ENCODE measurements around the gene ZNF536. TPM values are rescaled to one million over a fixed set of nuclear protein-coding genes. Genes with fewer than 3 reads are reported as not detected.
A peak's percentile ranks its signal among the peaks of the same experiment; 100 is the strongest.

ZNF536 gene
- total and polyA plus RNA-seq, 12 donors: 0.22 to 10.7 (median 3.7) TPM

DNA sequence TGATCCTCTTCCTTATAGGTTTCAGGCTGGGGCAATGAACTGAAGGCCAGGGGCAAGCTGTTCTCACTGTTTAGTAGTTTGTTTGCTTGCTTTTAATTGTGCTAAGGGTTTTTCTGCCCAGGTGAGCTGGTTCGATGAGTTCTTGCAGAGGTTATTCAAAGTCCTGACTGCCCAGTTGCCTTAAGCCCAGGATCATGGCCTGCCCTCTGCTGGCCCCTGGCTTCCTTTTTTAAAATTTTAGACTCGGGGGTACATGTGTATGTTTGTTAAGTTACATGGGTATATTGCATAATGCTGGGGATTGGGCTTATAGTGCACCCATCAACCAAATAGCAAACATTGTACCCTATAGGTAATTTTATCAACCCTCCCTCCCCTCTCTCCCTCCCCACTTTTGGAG, 65.7 kb downstream of the ZNF536 start:
- TF ChIP-seq, protein P1, sequence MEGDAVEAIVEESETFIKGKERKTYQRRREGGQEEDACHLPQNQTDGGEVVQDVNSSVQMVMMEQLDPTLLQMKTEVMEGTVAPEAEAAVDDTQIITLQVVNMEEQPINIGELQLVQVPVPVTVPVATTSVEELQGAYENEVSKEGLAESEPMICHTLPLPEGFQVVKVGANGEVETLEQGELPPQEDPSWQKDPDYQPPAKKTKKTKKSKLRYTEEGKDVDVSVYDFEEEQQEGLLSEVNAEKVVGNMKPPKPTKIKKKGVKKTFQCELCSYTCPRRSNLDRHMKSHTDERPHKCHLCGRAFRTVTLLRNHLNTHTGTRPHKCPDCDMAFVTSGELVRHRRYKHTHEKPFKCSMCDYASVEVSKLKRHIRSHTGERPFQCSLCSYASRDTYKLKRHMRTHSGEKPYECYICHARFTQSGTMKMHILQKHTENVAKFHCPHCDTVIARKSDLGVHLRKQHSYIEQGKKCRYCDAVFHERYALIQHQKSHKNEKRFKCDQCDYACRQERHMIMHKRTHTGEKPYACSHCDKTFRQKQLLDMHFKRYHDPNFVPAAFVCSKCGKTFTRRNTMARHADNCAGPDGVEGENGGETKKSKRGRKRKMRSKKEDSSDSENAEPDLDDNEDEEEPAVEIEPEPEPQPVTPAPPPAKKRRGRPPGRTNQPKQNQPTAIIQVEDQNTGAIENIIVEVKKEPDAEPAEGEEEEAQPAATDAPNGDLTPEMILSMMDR (IDR thresholded peaks at IDR 0.05): no peak
- Histone ChIP-seq H3K27me3 (peaks cover 0 to 18% (median 0%) of the 10 kb centered on the region in 7 donors), H3K9me3 (no peaks in the 10 kb centered on the region), H3K4me3 (no peak overlapping the region), H3K36me3 (no peaks in the 10 kb centered on the region), H3K27ac (no peak overlapping the region), H3K4me1 (peaks cover 0 to 4% (median 0%) of the 10 kb centered on the region in 9 donors)
- ATAC-seq (no peak), DNase-seq (no peak)
- 56 to 67% methylated on average over 2 of the region's 2 CpGs for WGBS, 2 donors
- intact Hi-C loops (cut with DNase I): no loop called here

DNA sequence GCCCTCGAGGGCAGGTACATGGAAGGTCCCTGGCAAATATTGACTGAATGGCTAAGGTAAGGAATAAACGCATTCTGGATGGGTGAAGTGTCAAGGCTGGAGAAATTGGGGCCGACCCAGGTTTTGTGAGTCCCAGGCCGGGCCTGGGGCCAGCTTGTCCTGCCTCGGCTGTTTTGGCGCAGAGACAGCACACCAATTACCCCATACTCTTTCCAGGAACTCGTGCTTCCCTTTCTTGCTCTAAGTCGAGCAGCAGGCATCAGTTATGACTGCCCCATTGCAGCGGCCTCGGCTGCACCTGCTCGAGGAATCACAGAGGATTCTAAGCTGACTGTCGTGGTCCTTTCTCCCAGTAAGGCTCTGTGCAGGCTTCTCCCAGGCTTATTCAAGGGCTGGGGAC, 67.1 kb downstream of the ZNF536 start:
- intact Hi-C loops (cut with DNase I): no loop called here
- Histone ChIP-seq H3K27ac (no peak overlapping the region), H3K9me3 (no peaks in the 10 kb centered on the region), H3K36me3 (no peaks in the 10 kb centered on the region), H3K27me3 (peaks cover 0 to 22% (median 0%) of the 10 kb centered on the region in 7 donors), H3K4me1 (peaks cover 0 to 4% (median 0%) of the 10 kb centered on the region in 9 donors), H3K4me3 (no peak overlapping the region)
- DNase-seq (no peak), ATAC-seq (no peak)
- WGBS, 2 donors: 65 to 77% methylated on average over 12 of the region's 12 CpGs
- TF ChIP-seq, protein P1 (IDR thresholded peaks at IDR 0.05): no peak

DNA sequence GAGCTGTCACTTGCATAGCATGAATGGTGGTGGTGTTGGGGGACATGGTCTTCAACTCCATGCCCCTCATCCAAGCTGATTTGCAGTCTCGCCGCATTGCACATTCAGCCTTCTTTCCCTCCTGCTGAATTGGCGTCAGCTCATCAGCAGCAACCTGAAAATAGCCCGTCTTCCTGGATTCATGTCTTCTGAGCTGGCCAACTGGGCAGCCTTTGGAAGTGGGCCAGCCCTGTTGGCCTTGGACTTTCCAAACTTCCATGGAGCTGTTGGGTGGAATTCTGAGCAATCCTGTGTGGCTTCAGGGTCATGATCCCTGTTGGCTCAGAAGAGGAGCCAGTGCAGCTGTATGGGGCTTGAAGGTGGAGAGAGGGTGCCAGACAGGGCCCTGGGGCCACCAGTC, 68.8 kb downstream of the ZNF536 start:
- TF ChIP-seq, protein P1 (IDR thresholded peaks at IDR 0.05): no peak

DNA sequence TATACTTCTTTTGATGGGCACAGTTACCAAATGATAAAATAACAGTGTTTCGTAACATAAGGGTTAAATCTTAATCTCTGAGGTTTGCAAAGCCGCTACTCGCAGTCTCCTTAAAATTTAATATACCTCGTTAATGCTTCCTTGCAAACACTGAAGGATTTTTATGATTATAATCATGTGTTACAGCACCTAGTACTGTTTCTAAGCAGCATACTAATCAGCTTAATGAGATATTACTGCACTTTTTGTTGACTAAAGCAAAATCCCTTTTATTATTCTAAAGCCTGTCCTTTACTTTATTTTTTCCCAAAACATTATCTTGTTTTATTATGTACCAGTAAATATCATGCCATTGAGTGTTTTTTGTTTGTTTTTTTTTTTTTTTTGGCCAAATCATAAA, 70.5 kb downstream of the ZNF536 start:
- Histone ChIP-seq H3K4me3 (no peak overlapping the region), H3K27ac (no peak overlapping the region), H3K27me3 (peaks cover 0 to 33% (median 0%) of the 10 kb centered on the region in 7 donors), H3K9me3 (no peaks in the 10 kb centered on the region), H3K36me3 (no peaks in the 10 kb centered on the region), H3K4me1 (peaks cover 0 to 4% (median 0%) of the 10 kb centered on the region in 9 donors)
- intact Hi-C loops (cut with DNase I): no loop called here
- DNase-seq: no peak
- TF ChIP-seq, protein P1 (IDR thresholded peaks at IDR 0.05): no peak
- ATAC-seq: no peak
- WGBS, 2 donors: 84 to 85% methylated on average over 4 of the region's 4 CpGs

More for the DNA sequence above, 68.8 kb downstream of the ZNF536 start:
- no peak overlapping the region for H3K27ac ChIP-seq
- H3K4me1 ChIP-seq: peaks cover 0 to 4% (median 0%) of the 10 kb centered on the region in 9 donors
- H3K4me3 ChIP-seq: no peak overlapping the region
- no peaks in the 10 kb centered on the region for H3K9me3 ChIP-seq
- intact Hi-C loops (cut with DNase I): no loop called here
- peaks cover 0 to 32% (median 0%) of the 10 kb centered on the region in 7 donors for H3K27me3 ChIP-seq
- no peaks in the 10 kb centered on the region for H3K36me3 ChIP-seq
- 64 to 79% methylated on average over 4 of the region's 4 CpGs for WGBS, 2 donors
- ATAC-seq: peak in 1 of 8 donors; percentile 55
- DNase-seq: no peak
